Measurements from ENCODE around the gene ATG16L2. TPM values are rescaled to one million over a fixed set of nuclear protein-coding genes. Genes with fewer than 3 reads are reported as not detected.

Gene ATG16L2, protein sequence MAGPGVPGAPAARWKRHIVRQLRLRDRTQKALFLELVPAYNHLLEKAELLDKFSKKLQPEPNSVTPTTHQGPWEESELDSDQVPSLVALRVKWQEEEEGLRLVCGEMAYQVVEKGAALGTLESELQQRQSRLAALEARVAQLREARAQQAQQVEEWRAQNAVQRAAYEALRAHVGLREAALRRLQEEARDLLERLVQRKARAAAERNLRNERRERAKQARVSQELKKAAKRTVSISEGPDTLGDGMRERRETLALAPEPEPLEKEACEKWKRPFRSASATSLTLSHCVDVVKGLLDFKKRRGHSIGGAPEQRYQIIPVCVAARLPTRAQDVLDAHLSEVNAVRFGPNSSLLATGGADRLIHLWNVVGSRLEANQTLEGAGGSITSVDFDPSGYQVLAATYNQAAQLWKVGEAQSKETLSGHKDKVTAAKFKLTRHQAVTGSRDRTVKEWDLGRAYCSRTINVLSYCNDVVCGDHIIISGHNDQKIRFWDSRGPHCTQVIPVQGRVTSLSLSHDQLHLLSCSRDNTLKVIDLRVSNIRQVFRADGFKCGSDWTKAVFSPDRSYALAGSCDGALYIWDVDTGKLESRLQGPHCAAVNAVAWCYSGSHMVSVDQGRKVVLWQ
- 8.4 and 12.2 TPM in 2 replicates for total RNA-seq

GRCh38 chr11:72814286-72815109 lies at the start of gene ATG16L2:
Gene ATG16L2 (plus strand): TSS chr11:72814411. CDS start chr11:72814446, 35 bp downstream.

GRCh38 chr11:72793425-72794367 lies 20.5 kb upstream of the ATG16L2 start, which contains the start of gene STARD10:
Gene STARD10 (minus strand): TSS chr11:72794047. CDS start chr11:72781181, 12,866 bp downstream.

Other genes with a start within 250 kb of the ATG16L2 start
- gene PDE2A, start 140.0 kb upstream of the ATG16L2 start, total RNA-seq = 0.17 and 0.58 TPM in 2 replicates
- 114 and 186 TPM in 2 replicates for gene ARAP1, start 62.0 kb upstream of the ATG16L2 start, total RNA-seq
- 7.4 and 27.1 TPM in 2 replicates for gene STARD10, start 20.4 kb upstream of the ATG16L2 start, total RNA-seq